GM19351 (cell line): ENCODE results near the gene STK26.
"Not testable (repeated sequence)": the region's sequence is repeated elsewhere in the genome, so short reads cannot be mapped to it uniquely, and the experiment has no call there.

Source experiments
- ATAC-seq: cut with Tn5 transposase; IDR thresholded peaks from one replicate; pipeline ENCODE4 v1.9.1; 2021; ENCODE audit warnings: mild to moderate bottlenecking, moderate library complexity; ENCODE audit not compliant: unreplicated experiment

STK26 gene

GRCh38 chrX:132092439-132093065 is 69.5 kb downstream of the STK26 start:
- peak; percentile 97 for ATAC-seq

- no peak for ATAC-seq
These were observed 70.2 kb downstream of the STK26 start for GRCh38 chrX:132093239-132093860.

- no peak for ATAC-seq
These were observed 71.1 kb downstream of the STK26 start for GRCh38 chrX:132094164-132094563.

- ATAC-seq = not testable (repeated sequence)
These were observed 75.6 kb downstream of the STK26 start for GRCh38 chrX:132098704-132099103.

GRCh38 chrX:132101206-132101605 is 78.1 kb downstream of the STK26 start:
- ATAC-seq = no peak

- no peak for ATAC-seq
These were observed 78.7 kb downstream of the STK26 start for GRCh38 chrX:132101799-132102198.

- ATAC-seq = no peak
These were observed 84.2 kb downstream of the STK26 start for GRCh38 chrX:132107291-132107690.

GRCh38 chrX:132114607-132115006 is 91.5 kb downstream of the STK26 start:
- ATAC-seq = no peak

GRCh38 chrX:132115792-132116191 is 92.7 kb downstream of the STK26 start:
- no peak for ATAC-seq

GRCh38 chrX:132118358-132118757 is 95.3 kb downstream of the STK26 start:
- no peak for ATAC-seq

GRCh38 chrX:132119283-132119682 is 96.2 kb downstream of the STK26 start:
- ATAC-seq = no peak

- no peak for ATAC-seq
These were observed 96.9 kb downstream of the STK26 start for GRCh38 chrX:132119821-132120515.

GRCh38 chrX:132120913-132121312 is 97.8 kb downstream of the STK26 start:
- no peak for ATAC-seq
